ENCODE data around the gene GALC. TPM values are rescaled to one million over a fixed set of nuclear protein-coding genes. Genes with fewer than 3 reads are reported as not detected.

GALC gene
- total RNA-seq, 1 donor from 2014 or later, result 47.4 TPM

DNA sequence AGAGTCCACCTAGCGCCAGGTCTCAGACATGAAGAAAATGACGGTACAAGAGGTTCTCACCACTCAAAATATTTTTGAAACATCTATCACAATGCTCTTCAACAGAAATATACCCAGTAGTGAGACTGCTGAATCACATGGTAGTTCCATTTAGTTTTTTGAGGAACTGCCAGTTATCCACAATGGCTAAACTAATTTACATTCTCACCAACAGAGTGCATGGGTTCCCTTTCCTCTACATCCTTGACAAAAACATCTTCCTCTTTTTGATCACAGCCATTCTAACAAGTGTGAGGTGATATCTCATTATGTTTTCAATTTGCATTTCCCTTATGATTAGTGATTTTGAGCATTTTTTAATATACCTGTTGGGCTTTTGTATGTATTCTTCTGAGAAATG, 6.3 kb upstream of the GALC start:
- Histone ChIP-seq H3K4me1 (no peaks in the 10 kb centered on the region), H3K27me3 (no peaks in the 10 kb centered on the region), H3K4me3 (no peak overlapping the region), H3K36me3 (no peaks in the 10 kb centered on the region), H3K27ac (no peak overlapping the region), H3K9me3 (no peaks in the 10 kb centered on the region)
- intact Hi-C loops (cut with DNase I), result no loop called here
- TF ChIP-seq, protein P1, sequence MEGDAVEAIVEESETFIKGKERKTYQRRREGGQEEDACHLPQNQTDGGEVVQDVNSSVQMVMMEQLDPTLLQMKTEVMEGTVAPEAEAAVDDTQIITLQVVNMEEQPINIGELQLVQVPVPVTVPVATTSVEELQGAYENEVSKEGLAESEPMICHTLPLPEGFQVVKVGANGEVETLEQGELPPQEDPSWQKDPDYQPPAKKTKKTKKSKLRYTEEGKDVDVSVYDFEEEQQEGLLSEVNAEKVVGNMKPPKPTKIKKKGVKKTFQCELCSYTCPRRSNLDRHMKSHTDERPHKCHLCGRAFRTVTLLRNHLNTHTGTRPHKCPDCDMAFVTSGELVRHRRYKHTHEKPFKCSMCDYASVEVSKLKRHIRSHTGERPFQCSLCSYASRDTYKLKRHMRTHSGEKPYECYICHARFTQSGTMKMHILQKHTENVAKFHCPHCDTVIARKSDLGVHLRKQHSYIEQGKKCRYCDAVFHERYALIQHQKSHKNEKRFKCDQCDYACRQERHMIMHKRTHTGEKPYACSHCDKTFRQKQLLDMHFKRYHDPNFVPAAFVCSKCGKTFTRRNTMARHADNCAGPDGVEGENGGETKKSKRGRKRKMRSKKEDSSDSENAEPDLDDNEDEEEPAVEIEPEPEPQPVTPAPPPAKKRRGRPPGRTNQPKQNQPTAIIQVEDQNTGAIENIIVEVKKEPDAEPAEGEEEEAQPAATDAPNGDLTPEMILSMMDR (IDR thresholded peaks at IDR 0.05), result no peak
- ATAC-seq, result peak; percentile 76
- DNase-seq, result no peak

DNA sequence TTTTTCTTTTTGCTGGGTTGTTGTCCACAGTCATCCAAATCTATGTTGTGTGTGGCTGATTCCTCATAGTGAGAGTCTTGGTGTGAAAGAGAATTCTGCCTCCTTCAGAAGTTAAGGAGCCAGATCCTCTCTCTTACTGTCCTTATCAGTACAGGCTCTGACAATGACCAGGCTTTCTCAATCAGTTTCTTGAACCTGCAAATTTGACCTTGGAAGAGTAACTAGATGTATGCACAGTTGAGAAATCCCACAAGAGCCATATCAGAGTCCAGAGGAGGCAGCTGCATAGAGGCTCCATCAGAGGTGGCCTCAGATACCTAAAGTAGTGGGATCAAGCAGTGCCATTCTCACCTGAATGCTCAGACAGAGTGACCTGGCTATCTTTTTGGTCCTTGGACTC, 5.5 kb upstream of the GALC start:
- TF ChIP-seq, protein P1 (IDR thresholded peaks at IDR 0.05), result no peak
- intact Hi-C loops (cut with DNase I), result no loop called here
- ATAC-seq (no peak), DNase-seq (no peak)
- H3K4me1 ChIP-seq, result peaks cover 5% of the 10 kb centered on the region
- H3K27ac ChIP-seq, result no peak overlapping the region
- no peaks in the 10 kb centered on the region for H3K27me3 ChIP-seq
- H3K4me3 ChIP-seq, result no peak overlapping the region
- no peaks in the 10 kb centered on the region for H3K36me3 ChIP-seq
- no peaks in the 10 kb centered on the region for H3K9me3 ChIP-seq

DNA sequence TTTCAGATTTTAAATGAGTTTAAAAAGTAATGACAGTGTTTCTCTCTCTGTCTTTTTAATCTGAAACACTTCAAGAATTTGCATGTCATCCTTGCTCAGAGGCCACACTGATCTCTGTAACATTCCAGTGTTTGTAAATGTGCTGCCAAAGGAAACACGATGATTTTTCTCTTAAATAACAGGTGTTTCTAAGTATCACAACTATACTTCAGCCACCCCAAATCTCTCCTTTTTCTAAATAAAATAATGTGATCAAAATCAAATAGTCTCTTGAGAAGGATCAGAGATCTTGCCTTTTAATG, 3.3 kb upstream of the GALC start:
- intact Hi-C loops (cut with DNase I), result no loop called here
- no peaks in the 10 kb centered on the region for H3K9me3 ChIP-seq
- no peak for DNase-seq
- H3K36me3 ChIP-seq, result no peaks in the 10 kb centered on the region
- ATAC-seq, result no peak
- H3K4me1 ChIP-seq, result peaks cover 12% of the 10 kb centered on the region
- H3K4me3 ChIP-seq, result no peak overlapping the region
- TF ChIP-seq, protein P1 (IDR thresholded peaks at IDR 0.05), result no peak
- peak overlapping the region; percentile 31 for H3K27ac ChIP-seq
- H3K27me3 ChIP-seq, result no peaks in the 10 kb centered on the region

DNA sequence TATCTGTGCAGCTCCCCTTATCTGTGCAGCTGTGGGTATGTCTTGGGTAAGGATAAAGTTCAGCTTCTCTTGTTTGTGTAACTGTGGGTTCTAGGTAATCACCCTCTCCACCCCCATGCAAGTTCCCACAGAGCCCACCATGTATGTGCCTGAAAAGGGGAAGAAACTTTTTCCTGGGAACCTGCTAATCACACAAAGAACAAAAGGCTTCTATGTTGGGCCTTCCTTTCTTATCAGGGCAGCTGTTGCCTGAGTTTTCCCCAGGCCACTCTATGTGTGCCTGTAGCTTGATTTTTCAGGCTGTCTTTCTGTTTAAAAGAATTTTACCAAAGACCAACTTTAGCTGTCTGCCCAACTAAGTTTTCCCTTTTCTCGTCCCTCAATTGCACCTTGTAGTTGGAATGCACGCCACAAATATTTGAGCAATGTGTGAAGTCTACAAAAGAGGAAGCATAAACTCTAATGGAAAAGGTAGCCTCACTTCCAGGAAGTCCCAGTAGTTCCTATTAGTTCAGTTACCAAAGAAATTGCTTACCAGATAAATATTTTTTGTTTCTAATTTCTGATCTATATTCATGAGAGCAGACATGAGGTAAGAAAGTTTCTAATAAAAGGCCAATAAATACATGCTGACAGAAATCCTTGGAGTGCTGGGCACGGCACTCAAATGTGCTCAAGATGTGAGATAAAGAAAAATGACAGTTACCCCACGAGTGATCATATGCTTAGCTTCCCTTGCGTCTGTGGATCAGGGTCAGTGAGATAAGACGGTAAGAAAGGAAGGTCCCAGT, 2.7 kb upstream of the GALC start:
- TF ChIP-seq, protein P1 (IDR thresholded peaks at IDR 0.05), result no peak
- peaks cover 13% of the 10 kb centered on the region for H3K4me1 ChIP-seq
- H3K4me3 ChIP-seq, result no peak overlapping the region
- no peak for ATAC-seq
- no peaks in the 10 kb centered on the region for H3K27me3 ChIP-seq
- H3K36me3 ChIP-seq, result no peaks in the 10 kb centered on the region
- no peaks in the 10 kb centered on the region for H3K9me3 ChIP-seq
- H3K27ac ChIP-seq, result peak overlapping the region; percentile 73
- DNase-seq, result no peak
- intact Hi-C loops (cut with DNase I), result no loop called here

DNA sequence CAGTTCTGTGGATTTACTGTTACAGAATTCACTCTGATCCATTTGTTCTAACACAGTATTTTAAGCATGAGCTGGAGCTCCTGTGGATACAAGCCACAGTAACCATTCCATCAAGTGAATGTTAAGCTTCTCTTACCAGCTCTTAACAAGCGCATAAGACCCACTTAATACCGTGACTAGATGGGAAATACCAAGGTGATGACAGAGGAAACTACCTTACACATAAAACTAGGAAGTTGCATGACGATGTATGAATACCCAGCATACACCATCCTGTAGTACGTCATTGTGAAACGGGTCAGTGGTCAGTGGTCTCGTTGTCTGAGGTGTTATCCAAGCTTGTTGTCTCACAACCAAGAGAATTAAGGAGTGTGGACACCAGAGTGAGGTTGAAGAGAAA, 2.0 kb upstream of the GALC start:
- H3K4me1 ChIP-seq, result peaks cover 13% of the 10 kb centered on the region
- no peaks in the 10 kb centered on the region for H3K9me3 ChIP-seq
- no peak for ATAC-seq
- peak overlapping the region; percentile 73 for H3K27ac ChIP-seq
- DNase-seq, result no peak
- H3K27me3 ChIP-seq, result no peaks in the 10 kb centered on the region
- H3K4me3 ChIP-seq, result no peak overlapping the region
- intact Hi-C loops (cut with DNase I), result no loop called here
- no peaks in the 10 kb centered on the region for H3K36me3 ChIP-seq
- TF ChIP-seq, protein P1 (IDR thresholded peaks at IDR 0.05), result no peak

DNA sequence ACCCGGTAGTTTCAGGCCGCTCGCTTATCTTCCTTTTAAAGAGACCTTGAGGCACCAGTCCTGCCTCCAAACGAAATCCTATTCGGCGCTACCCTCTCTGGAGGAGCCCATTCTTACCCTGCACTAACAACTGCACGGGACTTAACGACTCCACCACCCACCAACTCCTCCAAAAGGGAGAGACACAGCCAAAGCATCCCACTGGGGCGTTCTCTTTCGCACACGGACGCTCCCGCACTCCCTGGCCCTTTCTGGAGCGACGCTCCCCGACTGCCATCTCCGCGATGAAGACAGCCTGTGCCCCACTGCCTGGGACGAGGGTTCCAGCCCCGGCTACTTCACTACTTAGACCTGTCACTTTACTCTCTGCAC, 650 bp downstream of the GALC start:
- H3K36me3 ChIP-seq, result no peaks in the 10 kb centered on the region
- intact Hi-C loops (cut with DNase I), result no loop called here
- TF ChIP-seq, protein P1 (IDR thresholded peaks at IDR 0.05), result no peak
- H3K27me3 ChIP-seq, result no peaks in the 10 kb centered on the region
- peak overlapping the region; percentile 70 for H3K4me3 ChIP-seq
- peak overlapping the region; percentile 96 for H3K27ac ChIP-seq
- DNase-seq (no peak), ATAC-seq (peak; percentile 37)
- no peaks in the 10 kb centered on the region for H3K9me3 ChIP-seq
- H3K4me1 ChIP-seq, result peaks cover 13% of the 10 kb centered on the region
